Lower leg skin (tissue), 4 donors: ENCODE measurements around the gene WIPF1. TPM values are rescaled to one million over a fixed set of nuclear protein-coding genes. Genes with fewer than 3 reads are reported as not detected.

Source experiments
- DNase-seq, 2 donors: peaks; one replicate each; pipeline ENCODE4 v3.0.0-alpha.2; 2019; ENCODE audit warnings: low spot score in 2 of 2
- H3K4me3 ChIP-seq: fragments of 200-600 bp; sonication (generic); 2 replicates; pipeline ENCODE4 v1.5.1; 2017; ENCODE audit warnings: mild to moderate bottlenecking, low read depth; ENCODE audit not compliant: poor library complexity, severe bottlenecking
- POLR2A ChIP-seq, 2 donors: fragments of 450-650 bp; IDR thresholded peaks; one replicate each; pipeline ENCODE4 v1.6.1; 2016 to 2017; ENCODE audit warnings: antibody characterized with exemption in 2 of 2, mild to moderate bottlenecking in 1 of 2, moderate library complexity in 1 of 2
- WGBS, 2 donors: methylation state at CpG; one replicate each; pipeline ENCODE4 v1.1.5; 2018; 5-methylcytosine and 5-hydroxymethylcytosine counted together
- intact Hi-C: fragments of 100-400 bp; cut with DNase I; formaldehyde crosslinking; loops from one replicate; pipeline ENCODE4 v1.15.0; 2023; ENCODE audit warnings: low total_unique reads
- total RNA-seq, 4 donors: library from RNA; depleted of rRNA; stranded (reverse); fragments of >200 nt; gene quantifications; one replicate each; pipeline ENCODE4 v1.1.0, GENCODE V29; 2016
- TF ChIP-seq, protein P1 (sequence below), 3 donors: fragments of 450-650 bp; IDR thresholded peaks; one replicate each; pipeline ENCODE4 v1.5.1; 2016; ENCODE audit warnings: antibody characterized with exemption in 3 of 3, mild to moderate bottlenecking in 3 of 3, moderate library complexity in 2 of 3

The WIPF1 gene
- total RNA-seq, 4 donors from 2014 or later = 5.0 to 12.4 (median 9.1) TPM

DNA sequence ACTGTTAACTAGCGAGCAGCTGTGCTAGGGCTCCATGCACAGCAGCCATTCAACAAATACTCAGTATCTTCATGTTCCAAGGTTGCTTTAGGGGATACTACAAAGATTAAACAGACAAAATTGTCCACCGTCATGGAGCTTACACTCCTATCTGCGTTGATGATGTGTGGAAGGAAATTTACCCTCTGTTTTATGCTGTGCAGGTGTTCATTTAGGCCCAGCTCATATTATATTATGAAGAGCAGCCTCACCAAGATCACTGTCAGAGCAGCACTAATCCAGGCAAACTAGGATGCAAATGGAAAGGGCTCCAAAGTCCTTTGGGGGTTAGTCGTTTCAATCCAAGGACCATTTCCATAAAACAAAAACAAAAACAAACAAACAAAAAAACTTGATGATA, 13.4 kb upstream of the WIPF1 start:
- TF ChIP-seq, protein P1, sequence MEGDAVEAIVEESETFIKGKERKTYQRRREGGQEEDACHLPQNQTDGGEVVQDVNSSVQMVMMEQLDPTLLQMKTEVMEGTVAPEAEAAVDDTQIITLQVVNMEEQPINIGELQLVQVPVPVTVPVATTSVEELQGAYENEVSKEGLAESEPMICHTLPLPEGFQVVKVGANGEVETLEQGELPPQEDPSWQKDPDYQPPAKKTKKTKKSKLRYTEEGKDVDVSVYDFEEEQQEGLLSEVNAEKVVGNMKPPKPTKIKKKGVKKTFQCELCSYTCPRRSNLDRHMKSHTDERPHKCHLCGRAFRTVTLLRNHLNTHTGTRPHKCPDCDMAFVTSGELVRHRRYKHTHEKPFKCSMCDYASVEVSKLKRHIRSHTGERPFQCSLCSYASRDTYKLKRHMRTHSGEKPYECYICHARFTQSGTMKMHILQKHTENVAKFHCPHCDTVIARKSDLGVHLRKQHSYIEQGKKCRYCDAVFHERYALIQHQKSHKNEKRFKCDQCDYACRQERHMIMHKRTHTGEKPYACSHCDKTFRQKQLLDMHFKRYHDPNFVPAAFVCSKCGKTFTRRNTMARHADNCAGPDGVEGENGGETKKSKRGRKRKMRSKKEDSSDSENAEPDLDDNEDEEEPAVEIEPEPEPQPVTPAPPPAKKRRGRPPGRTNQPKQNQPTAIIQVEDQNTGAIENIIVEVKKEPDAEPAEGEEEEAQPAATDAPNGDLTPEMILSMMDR (IDR thresholded peaks at IDR 0.05) = no peak
- TF ChIP-seq POLR2A (IDR thresholded peaks at IDR 0.05) = no peak
- intact Hi-C loops = no loop called here
- 81 to 87% methylated on average over 4 of the region's 4 CpGs for WGBS, 2 donors
- no peak overlapping the region for H3K4me3 ChIP-seq
- DNase-seq = no peak

DNA sequence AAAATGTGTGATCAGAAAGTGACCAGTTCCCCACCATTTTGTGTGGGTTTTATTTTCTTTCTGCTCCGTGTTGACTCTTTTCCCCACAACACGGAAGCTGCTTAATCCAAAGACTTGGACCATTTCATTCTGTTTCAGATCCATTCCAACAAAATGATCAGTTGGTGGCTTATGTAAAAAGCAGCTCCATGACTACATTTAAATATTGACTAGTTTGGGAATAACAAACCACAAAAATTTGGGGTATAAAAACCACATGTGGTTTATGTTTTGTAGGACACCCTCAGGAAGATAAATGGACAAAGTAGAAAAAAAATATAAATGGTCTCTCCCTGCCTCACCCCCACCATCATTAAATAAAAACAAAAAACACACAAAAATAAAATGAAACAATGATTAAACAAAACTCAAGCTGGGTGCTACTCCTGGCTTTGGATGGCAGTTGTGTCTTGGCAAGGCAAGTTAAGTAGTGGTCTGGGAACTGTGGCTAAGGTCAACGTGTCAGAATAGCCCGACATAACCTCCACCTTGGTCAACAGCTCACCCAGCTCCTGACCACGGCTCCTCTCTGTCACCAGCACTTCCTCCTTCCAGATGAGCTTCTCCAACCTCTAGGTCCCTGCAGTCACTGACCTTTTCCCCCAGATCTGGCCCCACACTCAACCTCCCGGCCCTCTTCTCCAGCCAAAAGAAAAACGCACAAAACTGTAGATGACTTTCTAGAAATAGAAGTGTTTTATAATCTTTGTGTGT, 12.8 kb upstream of the WIPF1 start:
- WGBS, 2 donors = 58 to 61% methylated on average over 7 of the region's 7 CpGs
- DNase-seq = no peak
- no peak overlapping the region for H3K4me3 ChIP-seq
- TF ChIP-seq POLR2A (IDR thresholded peaks at IDR 0.05) = no peak
- intact Hi-C loops = no loop called here

DNA sequence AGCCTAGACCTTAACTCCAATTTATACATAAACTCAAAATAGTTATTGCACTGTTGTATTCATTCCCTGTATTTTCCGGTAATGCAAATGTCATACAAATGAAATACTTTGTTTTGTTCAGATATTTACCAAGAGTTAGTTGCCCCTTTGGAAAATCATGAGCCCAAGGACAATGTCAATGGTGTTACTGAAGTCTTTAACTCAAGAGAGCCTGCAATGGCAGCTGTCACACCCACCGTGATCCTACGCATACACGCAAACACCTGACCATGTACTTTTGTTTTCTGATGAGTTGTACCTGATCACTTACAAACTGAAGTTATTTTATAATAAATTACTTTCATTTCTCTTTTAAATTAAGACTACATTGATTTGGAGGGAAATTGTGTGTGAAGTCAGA, 11.7 kb upstream of the WIPF1 start:
- no peak overlapping the region for H3K4me3 ChIP-seq
- WGBS, 2 donors = 97 to 99% methylated on average over 4 of the region's 4 CpGs
- TF ChIP-seq, protein P1 (IDR thresholded peaks at IDR 0.05) = no peak
- no peak for TF ChIP-seq POLR2A (IDR thresholded peaks at IDR 0.05)
- intact Hi-C loops = no loop called here
- DNase-seq = no peak

DNA sequence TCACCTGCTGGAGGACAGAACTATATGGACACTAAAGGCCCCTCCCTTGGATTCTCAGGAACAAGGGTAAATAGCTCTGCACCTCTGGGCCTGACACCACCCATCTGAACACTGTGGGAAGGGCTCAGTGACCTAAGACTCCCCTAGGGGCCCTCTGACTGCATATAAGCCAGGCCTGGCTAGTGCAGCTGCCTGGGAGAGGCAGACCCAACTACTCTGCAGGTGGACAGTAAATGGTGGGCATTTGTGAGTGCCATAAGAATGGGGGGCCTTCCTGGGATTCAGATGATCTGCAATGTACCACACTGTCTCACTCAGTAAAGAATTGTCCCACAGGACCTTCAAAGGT, 11.2 kb upstream of the WIPF1 start:
- intact Hi-C loops = no loop called here
- DNase-seq = no peak
- TF ChIP-seq POLR2A (IDR thresholded peaks at IDR 0.05) = no peak
- TF ChIP-seq, protein P1 (IDR thresholded peaks at IDR 0.05) = no peak
- H3K4me3 ChIP-seq = no peak overlapping the region

DNA sequence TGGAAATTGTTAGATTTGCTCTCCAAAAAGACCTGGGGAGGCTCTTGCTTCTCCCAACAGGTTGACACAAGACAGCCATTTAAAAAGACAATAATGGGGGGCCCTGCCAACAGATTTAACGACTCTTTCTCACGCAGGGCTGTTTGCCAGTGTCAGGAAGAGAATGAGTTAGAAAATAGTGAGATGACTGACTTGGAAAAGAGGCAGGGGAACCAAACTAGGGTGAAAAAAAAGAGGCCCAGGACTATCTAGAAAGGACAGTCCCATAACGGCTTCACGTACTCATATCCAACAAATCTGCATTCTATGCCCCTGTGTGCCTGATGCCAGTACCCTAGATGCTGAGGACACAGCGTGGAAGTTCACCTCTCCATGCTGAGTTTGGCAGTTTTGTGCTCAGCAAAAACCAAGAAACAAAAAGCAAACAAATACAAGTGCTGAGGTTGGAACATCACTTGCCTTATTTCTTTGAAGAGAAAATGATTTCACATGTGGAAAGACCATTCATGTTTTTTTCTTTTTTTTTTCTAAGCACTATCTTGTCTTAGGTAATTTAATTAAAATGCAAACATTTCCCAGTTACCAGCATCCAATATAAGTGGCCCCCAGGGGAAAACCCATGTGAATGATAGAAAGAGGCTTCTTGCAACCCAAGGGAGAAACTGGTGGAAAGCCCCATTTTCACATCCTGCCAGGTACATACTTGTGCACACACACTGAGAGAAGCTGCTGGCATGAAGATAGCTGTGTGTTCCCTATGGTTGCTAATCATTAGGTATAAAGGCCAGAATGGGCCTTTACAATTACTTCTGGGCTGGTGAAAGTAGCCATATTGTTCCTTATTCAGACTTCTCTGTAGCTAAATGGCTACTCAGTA, 10.6 kb upstream of the WIPF1 start:
- DNase-seq = no peak
- WGBS, 2 donors = 40 to 43% methylated on average over 5 of the region's 5 CpGs
- intact Hi-C loops = no loop called here
- TF ChIP-seq, protein P1 (IDR thresholded peaks at IDR 0.05) = no peak
- no peak for TF ChIP-seq POLR2A (IDR thresholded peaks at IDR 0.05)
- no peak overlapping the region for H3K4me3 ChIP-seq

DNA sequence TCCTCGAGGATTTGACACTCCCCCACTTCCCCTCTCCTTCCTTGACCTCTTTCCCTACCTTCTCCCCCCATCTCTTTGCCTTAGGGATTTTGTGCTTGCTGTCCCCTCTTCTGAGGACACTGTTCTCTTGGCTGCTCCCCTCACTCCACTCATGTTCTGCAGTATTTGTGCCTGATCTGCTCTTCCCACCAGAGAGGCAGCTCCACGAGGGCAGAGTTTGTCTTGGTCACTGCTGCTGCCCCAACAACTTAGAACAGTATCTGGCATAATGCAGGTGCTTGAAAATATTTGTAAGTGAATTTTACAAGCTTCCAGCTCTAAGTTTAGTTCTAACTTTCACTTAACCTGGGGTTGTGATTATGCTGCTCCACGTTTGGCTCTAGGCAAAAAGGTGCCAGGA, 10.0 kb upstream of the WIPF1 start:
- no peak for TF ChIP-seq POLR2A (IDR thresholded peaks at IDR 0.05)
- TF ChIP-seq, protein P1 (IDR thresholded peaks at IDR 0.05) = no peak
- 47 to 57% methylated on average over 3 of the region's 3 CpGs for WGBS, 2 donors
- H3K4me3 ChIP-seq = no peak overlapping the region
- intact Hi-C loops = no loop called here
- DNase-seq = no peak
